Ishikawa (cell line): Measurements from ENCODE around the gene IFI27.

Source experiments
- CEBPB ChIP-seq: IDR thresholded peaks from 2 replicates; pipeline ENCODE4 v1.6.1; 2012
- CREB1 ChIP-seq: IDR thresholded peaks from 2 replicates; pipeline ENCODE4 v1.6.1; 2012; ENCODE audit warnings: low read depth
- EP300 ChIP-seq: IDR thresholded peaks from 2 replicates; pipeline ENCODE4 v1.6.1; 2012; ENCODE audit warnings: borderline replicate concordance
- FOXM1 ChIP-seq: IDR thresholded peaks from 2 replicates; pipeline ENCODE4 v1.6.1; 2012; ENCODE audit warnings: low read depth, borderline replicate concordance
- MAX ChIP-seq: IDR thresholded peaks from 2 replicates; pipeline ENCODE4 v1.6.1; 2012
- RAD21 ChIP-seq: IDR thresholded peaks from 2 replicates; pipeline ENCODE4 v1.6.1; 2012; ENCODE audit warnings: low read depth
- TAF1 ChIP-seq: IDR thresholded peaks from 2 replicates; pipeline ENCODE4 v1.6.1; 2012; ENCODE audit warnings: low read depth, mild to moderate bottlenecking
- TEAD4 ChIP-seq: IDR thresholded peaks from 2 replicates; pipeline ENCODE4 v1.6.1; 2012
- YY1 ChIP-seq: IDR thresholded peaks from 2 replicates; pipeline ENCODE4 v1.6.1; 2012; ENCODE audit warnings: low read depth
- TF ChIP-seq, protein P1 (sequence below): IDR thresholded peaks from 2 replicates; pipeline ENCODE4 v1.6.1; 2012; ENCODE audit warnings: low read depth, mild to moderate bottlenecking

- no peak for TF ChIP-seq EP300
- no peak for TF ChIP-seq RAD21
- TF ChIP-seq CREB1: no peak
- no peak for TF ChIP-seq TAF1
- TF ChIP-seq YY1: no peak
- TF ChIP-seq TEAD4: no peak
- TF ChIP-seq CEBPB: no peak
- no peak for TF ChIP-seq FOXM1
- TF ChIP-seq, protein P1, sequence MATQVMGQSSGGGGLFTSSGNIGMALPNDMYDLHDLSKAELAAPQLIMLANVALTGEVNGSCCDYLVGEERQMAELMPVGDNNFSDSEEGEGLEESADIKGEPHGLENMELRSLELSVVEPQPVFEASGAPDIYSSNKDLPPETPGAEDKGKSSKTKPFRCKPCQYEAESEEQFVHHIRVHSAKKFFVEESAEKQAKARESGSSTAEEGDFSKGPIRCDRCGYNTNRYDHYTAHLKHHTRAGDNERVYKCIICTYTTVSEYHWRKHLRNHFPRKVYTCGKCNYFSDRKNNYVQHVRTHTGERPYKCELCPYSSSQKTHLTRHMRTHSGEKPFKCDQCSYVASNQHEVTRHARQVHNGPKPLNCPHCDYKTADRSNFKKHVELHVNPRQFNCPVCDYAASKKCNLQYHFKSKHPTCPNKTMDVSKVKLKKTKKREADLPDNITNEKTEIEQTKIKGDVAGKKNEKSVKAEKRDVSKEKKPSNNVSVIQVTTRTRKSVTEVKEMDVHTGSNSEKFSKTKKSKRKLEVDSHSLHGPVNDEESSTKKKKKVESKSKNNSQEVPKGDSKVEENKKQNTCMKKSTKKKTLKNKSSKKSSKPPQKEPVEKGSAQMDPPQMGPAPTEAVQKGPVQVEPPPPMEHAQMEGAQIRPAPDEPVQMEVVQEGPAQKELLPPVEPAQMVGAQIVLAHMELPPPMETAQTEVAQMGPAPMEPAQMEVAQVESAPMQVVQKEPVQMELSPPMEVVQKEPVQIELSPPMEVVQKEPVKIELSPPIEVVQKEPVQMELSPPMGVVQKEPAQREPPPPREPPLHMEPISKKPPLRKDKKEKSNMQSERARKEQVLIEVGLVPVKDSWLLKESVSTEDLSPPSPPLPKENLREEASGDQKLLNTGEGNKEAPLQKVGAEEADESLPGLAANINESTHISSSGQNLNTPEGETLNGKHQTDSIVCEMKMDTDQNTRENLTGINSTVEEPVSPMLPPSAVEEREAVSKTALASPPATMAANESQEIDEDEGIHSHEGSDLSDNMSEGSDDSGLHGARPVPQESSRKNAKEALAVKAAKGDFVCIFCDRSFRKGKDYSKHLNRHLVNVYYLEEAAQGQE: no peak
- no peak for TF ChIP-seq MAX
These were observed 8.5 kb downstream of the IFI27 start for GRCh38 chr14:94119071-94119470.
